IMR-90 (cell line): ENCODE results near the gene ZCCHC24. TPM values are rescaled to one million over a fixed set of nuclear protein-coding genes. Genes with fewer than 3 reads are reported as not detected.
A peak's percentile ranks its signal among the peaks of the same experiment; 100 is the strongest.

Source experiments
- ATAC-seq: fragments of 200-7000 bp; cut with Tn5 transposase; 2 replicates; pipeline ENCODE4 v1.9.1; 2020; ENCODE audit warnings: low read depth, mild to moderate bottlenecking, moderate library complexity
- BruUV-seq: library from RNA; stranded (reverse); fragments of 400-500 nt; replicated peaks from 2 replicates; lab custom pipeline; 2021; lab: Mats Ljungman, UMichigan
- CTCF ChIA-PET: fragments of 300-600 bp; formaldehyde crosslinking; extraction: SDS; loops from one replicate; lab custom pipeline; 2021; ENCODE audit warnings: antibody characterized with exemption; lab: Yijun Ruan, JAX
- POLR2A ChIA-PET: fragments of 300-600 bp; sonication (Branson Sonifier 250); formaldehyde crosslinking; loops from one replicate; lab custom pipeline; 2022; ENCODE audit warnings: antibody characterized with exemption; ENCODE audit not compliant: unreplicated experiment; lab: Charles Lee
- DNase-seq: peaks from one replicate; pipeline ENCODE4 v3.0.0; 2013
- H2AFZ ChIP-seq: replicated peaks from 2 replicates; pipeline ENCODE3; 2013; ENCODE audit warnings: low read length, mild to moderate bottlenecking; ENCODE audit not compliant: poor library complexity
- H2AK5ac ChIP-seq: 2 replicates; pipeline ENCODE4 v1.6.1; 2013; ENCODE audit warnings: low read depth, low read length, inconsistent platforms
- H2AK9ac ChIP-seq: replicated peaks from 2 replicates; pipeline ENCODE3; 2013; ENCODE audit warnings: mild to moderate bottlenecking, low read depth, low read length, moderate library complexity; ENCODE audit not compliant: poor library complexity
- H2BK120ac ChIP-seq: 2 replicates; pipeline ENCODE4 v1.6.1; 2013; ENCODE audit warnings: low read depth, low read length, inconsistent platforms
- H2BK15ac ChIP-seq: 3 replicates; pipeline ENCODE4 v1.6.1; 2013; ENCODE audit warnings: low read depth, low read length, inconsistent platforms
- H2BK20ac ChIP-seq: 2 replicates; pipeline ENCODE4 v1.6.1; 2013; ENCODE audit warnings: low read depth, mild to moderate bottlenecking, inconsistent platforms, low read length, moderate library complexity
- H2BK5ac ChIP-seq: 2 replicates; pipeline ENCODE4 v1.6.1; 2013; ENCODE audit warnings: mild to moderate bottlenecking, low read depth, low read length, inconsistent platforms; ENCODE audit not compliant: poor library complexity, severe bottlenecking
- H3K14ac ChIP-seq: replicated peaks from 2 replicates; pipeline ENCODE4 v1.6.1; 2013; ENCODE audit warnings: low read depth, low read length, inconsistent platforms
- H3K18ac ChIP-seq: 2 replicates; pipeline ENCODE4 v1.6.1; 2013; ENCODE audit warnings: low read depth, low read length, control low read depth
- H3K23ac ChIP-seq: 2 replicates; pipeline ENCODE4 v1.6.1; 2013; ENCODE audit warnings: low read depth, low read length, inconsistent platforms
- H3K27ac ChIP-seq: 2 replicates; pipeline ENCODE4 v1.5.1; 2013; ENCODE audit warnings: mild to moderate bottlenecking, control low read depth, low read length; ENCODE audit not compliant: insufficient read depth
- H3K27me3 ChIP-seq: 2 replicates; pipeline ENCODE4 v1.6.1; 2013; ENCODE audit warnings: low read length; ENCODE audit not compliant: control insufficient read depth, insufficient read depth
- H3K36me3 ChIP-seq: 2 replicates; pipeline ENCODE4 v1.6.1; 2013; ENCODE audit warnings: low read length, mixed read lengths; ENCODE audit not compliant: control insufficient read depth, insufficient read depth
- H3K4ac ChIP-seq: 2 replicates; pipeline ENCODE4 v1.6.1; 2013; ENCODE audit warnings: low read depth, low read length, inconsistent platforms
- H3K4me1 ChIP-seq: 2 replicates; pipeline ENCODE4 v1.6.1; 2013; ENCODE audit warnings: low read length, mixed read lengths; ENCODE audit not compliant: control insufficient read depth, insufficient read depth
- H3K4me2 ChIP-seq: 2 replicates; pipeline ENCODE4 v1.6.1; 2013; ENCODE audit warnings: low read depth, mild to moderate bottlenecking, control low read depth, low read length, moderate library complexity
- H3K4me3 ChIP-seq: 2 replicates; pipeline ENCODE4 v1.5.1; 2013; ENCODE audit warnings: low read depth, mild to moderate bottlenecking, control low read depth, low read length, moderate library complexity; ENCODE audit not compliant: insufficient read depth
- H3K56ac ChIP-seq: 2 replicates; pipeline ENCODE4 v1.6.1; 2013; ENCODE audit warnings: low read length, inconsistent platforms; ENCODE audit not compliant: insufficient read depth; ENCODE audit errors: extremely low read depth
- H3K79me1 ChIP-seq, 2 experiments: 2 replicates each; pipeline ENCODE4 v1.6.1; 2013; ENCODE audit warnings: low read length in 2 of 2, inconsistent platforms in 1 of 2, low read depth in 1 of 2
- H3K9ac ChIP-seq: 2 replicates; pipeline ENCODE4 v1.6.1; 2013; ENCODE audit warnings: low read depth, low read length, control low read depth
- H3K9me1 ChIP-seq: 2 replicates; pipeline ENCODE4 v1.6.1; 2013; ENCODE audit warnings: low read length, inconsistent platforms; ENCODE audit not compliant: insufficient read depth
- H3K9me3 ChIP-seq: 2 replicates; pipeline ENCODE4 v1.6.1; 2013; ENCODE audit warnings: low read length; ENCODE audit not compliant: control insufficient read depth, insufficient read depth
- H4K20me1 ChIP-seq: 2 replicates; pipeline ENCODE4 v1.6.1; 2013; ENCODE audit warnings: low read length, inconsistent platforms; ENCODE audit not compliant: insufficient read depth
- H4K5ac ChIP-seq: 2 replicates; pipeline ENCODE4 v1.6.1; 2013; ENCODE audit warnings: mild to moderate bottlenecking, low read depth, low read length, control low read depth
- H4K8ac ChIP-seq, 2 experiments: 2 replicates each; pipeline ENCODE4 v1.6.1; 2013; ENCODE audit warnings: low read depth in 2 of 2, low read length in 2 of 2, control low read depth in 1 of 2, inconsistent platforms in 1 of 2
- H4K91ac ChIP-seq: 2 replicates; pipeline ENCODE4 v1.6.1; 2013; ENCODE audit warnings: low read depth, low read length, inconsistent platforms; ENCODE audit not compliant: insufficient read depth
- FOS ChIP-seq: fragments of 150-350 bp; IDR thresholded peaks from 2 replicates; pipeline ENCODE4 v1.6.1; 2016; ENCODE audit warnings: low read depth, low read length
- RAD21 ChIP-seq: IDR thresholded peaks from 2 replicates; pipeline ENCODE4 v1.6.1; 2012; ENCODE audit warnings: low read length, improper control_type of control experiment
- WGBS, 2 experiments: methylation state at CpG; one replicate each; pipeline versions ENCODE4 v1.1.5 to v1.1.7; 2013; ENCODE audit warnings: missing lambda C conversion rate in 2 of 2; ENCODE audit not compliant: insufficient read length in 1 of 2; ENCODE audit errors: extremely low coverage in 2 of 2; 5-methylcytosine and 5-hydroxymethylcytosine counted together
- dilution Hi-C: fragments of 300-500 bp; cut with HindIII; formaldehyde crosslinking; loops from one replicate; pipeline ENCODE4 v1.14.3; 2018; ENCODE audit warnings: low sequenced_read_pairs; ENCODE audit not compliant: unreplicated experiment
- in situ Hi-C: fragments of 300-500 bp; cut with MboI; formaldehyde crosslinking; loops from 3 replicates; pipeline ENCODE4 v1.14.3; 2019; ENCODE audit warnings: low sequenced_read_pairs, inconsistent platforms, mixed read lengths
- intact Hi-C: fragments of 100-400 bp; cut with micrococcal nuclease; formaldehyde crosslinking; loops from 2 replicates; pipeline ENCODE4 v1.10.0; 2022
- polyA plus RNA-seq, 3 experiments: library from polyadenylated mRNA; depleted of rRNA; stranded (reverse); fragments of >200 nt; gene quantifications; 2 replicates each; pipeline ENCODE4 v1.2.3, GENCODE V29; 2012; ENCODE audit warnings: low replicate concordance in 1 of 3
- total RNA-seq: library from RNA; depleted of rRNA; stranded (reverse); fragments of >200 nt; gene quantifications from 2 replicates; pipeline ENCODE4 v1.2.3, GENCODE V29; 2012

Gene ZCCHC24
- total and polyA plus RNA-seq, 2 of the 4 experiments (the other 2 are of a cell fraction) = 15.1 to 25.9 TPM

DNA sequence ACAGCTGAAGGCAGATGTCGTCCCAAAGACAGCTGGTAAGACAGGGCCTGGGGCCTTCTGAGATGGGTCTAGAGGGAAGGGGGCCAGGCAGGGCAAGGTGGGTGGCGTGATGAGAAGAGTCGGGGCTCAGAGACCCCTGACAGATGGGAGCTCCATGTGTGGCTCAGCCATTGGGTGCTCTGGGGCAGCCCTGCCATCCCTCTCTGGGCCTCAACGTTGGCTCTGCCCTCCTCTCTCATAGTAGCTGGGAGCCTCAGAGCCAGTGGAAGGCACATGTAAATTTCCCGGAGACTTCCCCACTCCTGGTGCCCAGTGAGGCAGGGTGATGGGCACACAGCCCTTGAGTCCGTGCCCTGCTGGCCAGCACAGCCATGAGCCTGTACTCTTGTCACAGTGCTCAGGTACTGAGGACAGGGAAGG is 96.3 kb downstream of the ZCCHC24 start:
- dilution Hi-C loops (no loop called here), in situ Hi-C loops (no loop called here), intact Hi-C loops (no loop called here)
- no peak overlapping the region for H4K5ac ChIP-seq
- no peaks in the 10 kb centered on the region for H3K27me3 ChIP-seq
- no TSS peak for BruUV-seq
- H3K4ac ChIP-seq = no peak overlapping the region
- no peak overlapping the region for H3K27ac ChIP-seq
- H3K36me3 ChIP-seq = peaks cover 47% of the 10 kb centered on the region
- H3K9me1 ChIP-seq = peaks cover 24% of the 10 kb centered on the region
- no peak overlapping the region for H3K4me3 ChIP-seq
- peak overlapping the region; percentile 95 for H2AK9ac ChIP-seq
- H2AK5ac ChIP-seq = peak overlapping the region; percentile 51
- H3K23ac ChIP-seq = peak overlapping the region; percentile 89
- H3K4me2 ChIP-seq = peak overlapping the region; percentile 97
- H4K8ac ChIP-seq = no peak overlapping the region
- no peak overlapping the region for H2BK20ac ChIP-seq
- no peak overlapping the region for H2BK15ac ChIP-seq
- WGBS, 2 experiments = 79% methylated on average over 4 of the region's 6 CpGs; no CpG with 5 or more reads in 1 of the 2 experiments
- DNase-seq = no peak
- H3K79me1 ChIP-seq = peaks cover 30 to 52% of the 10 kb centered on the region in 2 experiments
- H2BK5ac ChIP-seq = peak overlapping the region; percentile 59
- no peak overlapping the region; the same call in 1 of the 2 replicates for H3K9ac ChIP-seq
- no peak overlapping the region for H2BK120ac ChIP-seq
- ATAC-seq = no peak
- H3K9me3 ChIP-seq = no peaks in the 10 kb centered on the region
- H4K91ac ChIP-seq = no peak overlapping the region
- H3K56ac ChIP-seq = no peak overlapping the region
- H3K14ac ChIP-seq = peak overlapping the region; percentile 94; the same call in 1 of the 2 replicates
- H4K20me1 ChIP-seq = peaks cover 49% of the 10 kb centered on the region
- TF ChIP-seq FOS (no peak), RAD21 (no peak)
- H3K18ac ChIP-seq = no peak overlapping the region
- ChIA-PET POLR2A (no interaction called here), CTCF (no interaction called here)
- no peak overlapping the region for H2AFZ ChIP-seq
- H3K4me1 ChIP-seq = peaks cover 15% of the 10 kb centered on the region
